BLaER1 (cell line): ENCODE results near the gene ZNF584.
"Not testable (repeated sequence)": the region's sequence is repeated elsewhere in the genome, so short reads cannot be mapped to it uniquely, and the experiment has no call there.

Experiments
- H3K27ac ChIP-seq: shearing (Covaris generic); formaldehyde crosslinking; 2 replicates; pipeline ENCODE4 v1.8.1; 2022
- H3K27me3 ChIP-seq: shearing (Covaris generic); formaldehyde crosslinking; 2 replicates; pipeline ENCODE4 v1.8.1; 2022
- H3K36me3 ChIP-seq: shearing (Covaris generic); formaldehyde crosslinking; 2 replicates; pipeline ENCODE4 v1.8.1; 2022
- H3K4me1 ChIP-seq: shearing (Covaris generic); formaldehyde crosslinking; 2 replicates; pipeline ENCODE4 v1.8.1; 2022
- H3K4me2 ChIP-seq: shearing (Covaris generic); formaldehyde crosslinking; 2 replicates; pipeline ENCODE4 v1.8.1; 2022
- H3K4me3 ChIP-seq: shearing (Covaris generic); formaldehyde crosslinking; 2 replicates; pipeline ENCODE4 v1.8.1; 2022
- H3K9ac ChIP-seq: shearing (Covaris generic); formaldehyde crosslinking; 2 replicates; pipeline ENCODE4 v1.8.1; 2022
- H3K9me3 ChIP-seq: shearing (Covaris generic); formaldehyde crosslinking; 2 replicates; pipeline ENCODE4 v1.8.1; 2022
- H4K20me1 ChIP-seq: shearing (Covaris generic); formaldehyde crosslinking; 2 replicates; pipeline ENCODE4 v1.8.1; 2022
- Cebpa-rat ChIP-seq: shearing (Covaris generic); IDR thresholded peaks from 2 replicates; pipeline ENCODE4 v1.8.1; 2022

ZNF584 gene

DNA sequence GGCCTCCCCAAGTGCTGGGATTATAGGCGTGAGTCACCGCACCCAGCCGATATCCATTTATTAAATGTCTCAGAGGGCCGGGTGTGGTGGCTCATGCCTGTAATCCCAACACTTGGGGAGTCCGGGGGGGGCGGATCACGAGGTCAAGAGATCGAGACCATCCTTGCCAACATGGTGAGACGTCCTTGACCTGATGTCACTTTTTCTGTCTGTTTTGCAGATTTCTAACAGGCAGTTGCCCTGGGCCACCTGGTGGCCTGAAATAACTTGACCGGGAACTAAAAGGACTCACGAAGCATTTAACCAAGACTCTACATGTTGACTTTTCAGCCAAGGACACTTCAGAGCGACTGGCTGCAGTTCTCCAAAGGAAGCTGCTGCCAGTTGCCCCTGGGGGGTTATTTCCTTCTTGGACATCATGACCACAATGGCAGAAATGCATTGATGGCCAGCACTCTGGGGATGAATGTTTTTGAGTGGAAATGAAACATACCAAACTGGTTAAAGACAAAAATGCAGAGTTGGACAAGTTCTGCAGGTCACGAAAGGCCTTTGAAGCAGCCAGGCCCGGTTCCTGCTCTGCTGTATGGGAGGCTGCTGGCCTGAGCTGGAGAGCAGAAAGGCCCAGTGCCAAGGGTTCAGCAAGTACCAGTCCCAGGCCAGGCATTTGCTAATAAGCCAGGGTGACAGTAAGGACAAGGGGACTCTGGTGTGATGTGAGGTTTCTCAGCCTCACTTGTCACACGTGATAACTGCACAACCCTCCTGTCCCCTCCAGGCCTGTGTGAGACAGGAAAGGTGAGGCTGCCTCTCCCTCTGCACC is 35.9 kb upstream of the ZNF584 start:
- Histone ChIP-seq H3K36me3 (peaks cover 22% of the 10 kb centered on the region), H4K20me1 (no peaks in the 10 kb centered on the region), H3K27ac (0 out of 2 replicates have a peak overlapping the region, but pooled peaks have one; percentile 11), H3K27me3 (no peaks in the 10 kb centered on the region), H3K9me3 (no peaks in the 10 kb centered on the region), H3K4me1 (peaks cover 10% of the 10 kb centered on the region), H3K9ac (peak overlapping the region; percentile 63), H3K4me2 (peak overlapping the region; percentile 7; the same call in 1 of the 2 replicates), H3K4me3 (no peak overlapping the region)
- no peak for TF ChIP-seq Cebpa-rat

DNA sequence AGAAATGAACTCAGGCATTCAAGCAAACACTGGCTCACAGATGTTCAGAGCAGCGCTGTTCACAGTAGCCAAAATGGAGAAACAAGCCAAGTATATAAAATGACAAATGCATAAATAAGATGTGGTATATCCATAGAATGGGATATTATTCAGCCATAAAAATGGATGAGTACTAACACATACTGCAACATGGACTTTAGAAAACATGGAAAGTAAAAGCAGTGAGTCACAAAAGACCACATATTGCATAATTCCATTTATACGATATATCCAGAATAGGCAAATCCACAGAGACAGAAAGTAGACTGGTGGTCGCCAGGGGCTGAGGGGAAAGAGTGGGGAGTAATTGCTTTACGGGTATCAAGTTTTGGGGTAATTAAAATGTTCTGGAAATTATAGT is 34.2 kb upstream of the ZNF584 start:
- Histone ChIP-seq H3K27me3 (no peaks in the 10 kb centered on the region), H4K20me1 (no peaks in the 10 kb centered on the region), H3K4me2 (no peak overlapping the region), H3K27ac (no peak overlapping the region), H3K9me3 (no peaks in the 10 kb centered on the region), H3K4me3 (no peak overlapping the region), H3K9ac (no peak overlapping the region), H3K4me1 (peaks cover 18% of the 10 kb centered on the region), H3K36me3 (peaks cover 5% of the 10 kb centered on the region)
- TF ChIP-seq Cebpa-rat, result no peak

DNA sequence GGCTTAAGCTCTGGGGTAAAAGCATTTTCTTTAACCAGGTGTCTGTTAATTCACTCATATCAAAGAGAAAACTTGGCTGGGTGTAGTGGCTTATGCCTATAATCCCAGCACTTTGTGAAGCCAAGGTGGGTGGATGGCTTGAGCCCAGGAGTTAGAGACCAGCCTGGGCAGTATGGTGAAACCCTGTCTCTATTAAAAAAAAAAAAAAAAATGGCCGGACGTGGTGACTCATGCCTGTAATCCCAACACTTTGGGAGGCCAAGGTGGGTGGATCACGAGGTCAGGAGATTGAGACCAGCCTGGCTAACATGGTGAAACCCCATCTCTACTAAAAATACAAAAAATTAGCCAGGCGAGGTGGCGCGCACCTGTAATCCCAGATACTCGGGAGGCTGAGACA is 31.7 kb upstream of the ZNF584 start:
- H3K9me3 ChIP-seq, H3K9ac ChIP-seq, H3K27me3 ChIP-seq, H4K20me1 ChIP-seq, H3K27ac ChIP-seq, H3K4me2 ChIP-seq, H3K4me3 ChIP-seq, H3K36me3 ChIP-seq: not testable (repeated sequence)
- H3K4me1 ChIP-seq, result peaks cover 34% of the 10 kb centered on the region

DNA sequence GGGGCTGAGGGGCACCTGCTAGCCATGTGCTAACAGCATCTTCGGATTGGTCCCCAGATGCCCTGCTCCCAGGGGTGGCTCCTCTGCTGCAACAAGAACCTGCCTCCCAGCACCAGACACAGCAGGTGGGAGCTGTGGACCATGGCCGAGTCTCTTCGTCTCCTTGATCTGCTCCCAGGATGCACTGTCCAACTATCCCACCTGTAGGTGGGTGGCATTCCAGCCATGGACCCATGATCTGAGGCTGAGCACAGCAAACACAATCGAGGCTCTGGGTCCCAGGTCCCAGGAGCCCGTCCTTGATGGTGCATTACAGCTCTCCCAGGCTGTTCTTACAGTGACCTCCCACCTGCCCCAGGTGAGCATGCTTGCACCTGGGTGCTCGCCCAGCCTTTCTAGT is 29.2 kb upstream of the ZNF584 start:
- no peaks in the 10 kb centered on the region for H4K20me1 ChIP-seq
- peak overlapping the region; percentile 89; the same call in 1 of the 2 replicates for H3K9ac ChIP-seq
- no peaks in the 10 kb centered on the region for H3K36me3 ChIP-seq
- H3K9me3 ChIP-seq, result no peaks in the 10 kb centered on the region
- no peaks in the 10 kb centered on the region for H3K27me3 ChIP-seq
- H3K4me1 ChIP-seq, result peaks cover 46% of the 10 kb centered on the region
- no peak for TF ChIP-seq Cebpa-rat
- H3K4me3 ChIP-seq, result peak overlapping the region; percentile 81
- H3K27ac ChIP-seq, result peak overlapping the region; percentile 8; the same call in 1 of the 2 replicates
- H3K4me2 ChIP-seq, result peak overlapping the region; percentile 99

DNA sequence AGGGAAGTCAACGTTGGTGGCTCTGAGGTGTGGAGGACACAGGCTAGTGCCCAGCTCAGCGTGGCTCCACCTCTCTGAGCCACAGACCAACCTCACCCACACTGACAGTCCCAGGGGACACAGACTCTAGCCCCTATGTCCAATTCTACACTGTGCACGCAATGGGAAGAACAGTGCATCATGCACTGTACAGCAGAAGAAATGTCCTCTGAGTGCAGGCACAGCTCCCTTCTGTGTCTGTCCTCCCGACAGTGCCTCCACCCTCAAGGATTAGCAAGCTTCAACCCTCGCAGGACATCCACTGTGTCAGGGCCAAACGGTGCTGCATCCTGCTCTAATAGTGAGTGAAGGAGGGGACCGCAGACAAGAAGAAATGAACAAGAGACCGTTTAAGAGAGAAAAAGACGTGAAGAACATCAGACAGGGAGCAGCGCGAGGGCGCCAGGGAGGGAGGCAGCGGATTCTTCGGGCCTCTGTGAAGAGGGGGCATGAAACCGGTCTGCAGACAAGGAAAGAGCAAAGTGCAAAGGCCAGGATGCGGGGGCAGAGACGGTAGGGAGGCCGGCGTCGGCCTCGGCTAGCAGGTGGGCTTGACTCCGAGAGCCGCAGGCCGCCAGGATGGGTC is 28.3 kb upstream of the ZNF584 start:
- no peaks in the 10 kb centered on the region for H4K20me1 ChIP-seq
- no peak for TF ChIP-seq Cebpa-rat
- no peaks in the 10 kb centered on the region for H3K27me3 ChIP-seq
- H3K9ac ChIP-seq, result peak overlapping the region; percentile 89
- peaks cover 47% of the 10 kb centered on the region for H3K4me1 ChIP-seq
- no peaks in the 10 kb centered on the region for H3K9me3 ChIP-seq
- peak overlapping the region; percentile 94 for H3K27ac ChIP-seq
- peak overlapping the region; percentile 81 for H3K4me3 ChIP-seq
- H3K36me3 ChIP-seq, result no peaks in the 10 kb centered on the region
- H3K4me2 ChIP-seq, result peak overlapping the region; percentile 99

DNA sequence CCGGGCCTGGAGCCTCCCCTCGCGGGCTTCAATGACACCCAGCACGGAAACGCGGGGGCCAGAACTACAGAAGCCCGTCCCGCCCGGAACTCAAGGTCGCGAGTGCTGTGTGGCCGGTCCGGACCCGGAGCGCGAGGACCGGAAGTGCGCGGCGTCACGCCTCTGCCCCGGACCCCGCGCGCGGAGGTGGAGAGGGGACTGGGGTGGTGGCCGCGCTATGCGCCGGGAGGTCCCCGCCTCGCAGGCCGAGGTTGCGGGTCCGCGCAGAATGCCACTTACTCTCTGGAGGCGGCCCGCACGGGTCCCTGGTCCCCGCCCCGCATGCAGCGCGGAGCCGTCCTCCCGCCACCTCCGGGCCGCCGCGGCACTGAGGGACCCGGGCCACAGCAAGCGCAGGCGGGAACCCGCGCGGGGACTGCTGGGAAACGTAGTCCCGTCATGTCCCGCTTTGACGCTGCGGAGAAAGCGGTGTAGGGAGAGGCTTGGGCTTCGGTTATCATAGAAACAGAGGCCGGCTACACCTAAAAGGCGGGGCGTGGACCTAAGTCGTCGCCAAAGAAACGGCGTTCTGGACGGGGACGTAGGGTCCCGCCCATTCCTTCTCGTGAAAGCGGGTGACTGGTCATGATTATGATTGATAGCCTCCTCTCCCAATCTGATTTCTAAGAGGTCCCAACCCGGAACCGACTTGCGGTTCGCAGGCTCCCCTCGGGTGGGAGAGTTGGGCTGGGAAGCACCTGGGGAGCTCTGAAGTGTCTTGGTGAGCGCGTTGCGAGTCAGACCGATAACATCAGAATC is 27.6 kb upstream of the ZNF584 start, which contains the start of gene ZNF837:
ZNF837 (minus strand) TSS at position 369 of the 798 bp plus-strand sequence. CDS start 11,698 bp downstream, outside the sequence.
- peak within 1 kb of the TSS; percentile 99 for H3K4me2 ChIP-seq
- no peaks in the 10 kb centered on the region for H3K36me3 ChIP-seq
- no peaks in the 10 kb centered on the region for H3K9me3 ChIP-seq
- peak within 1 kb of the TSS; percentile 94 for H3K27ac ChIP-seq
- H3K9ac ChIP-seq, result peak within 1 kb of the TSS; percentile 89
- TF ChIP-seq Cebpa-rat, result no peak
- H3K27me3 ChIP-seq, result no peaks in the 10 kb centered on the region
- no peaks in the 10 kb centered on the region for H4K20me1 ChIP-seq
- H3K4me3 ChIP-seq, result peak within 1 kb of the TSS; percentile 81
- peaks cover 54% of the 10 kb centered on the region for H3K4me1 ChIP-seq

DNA sequence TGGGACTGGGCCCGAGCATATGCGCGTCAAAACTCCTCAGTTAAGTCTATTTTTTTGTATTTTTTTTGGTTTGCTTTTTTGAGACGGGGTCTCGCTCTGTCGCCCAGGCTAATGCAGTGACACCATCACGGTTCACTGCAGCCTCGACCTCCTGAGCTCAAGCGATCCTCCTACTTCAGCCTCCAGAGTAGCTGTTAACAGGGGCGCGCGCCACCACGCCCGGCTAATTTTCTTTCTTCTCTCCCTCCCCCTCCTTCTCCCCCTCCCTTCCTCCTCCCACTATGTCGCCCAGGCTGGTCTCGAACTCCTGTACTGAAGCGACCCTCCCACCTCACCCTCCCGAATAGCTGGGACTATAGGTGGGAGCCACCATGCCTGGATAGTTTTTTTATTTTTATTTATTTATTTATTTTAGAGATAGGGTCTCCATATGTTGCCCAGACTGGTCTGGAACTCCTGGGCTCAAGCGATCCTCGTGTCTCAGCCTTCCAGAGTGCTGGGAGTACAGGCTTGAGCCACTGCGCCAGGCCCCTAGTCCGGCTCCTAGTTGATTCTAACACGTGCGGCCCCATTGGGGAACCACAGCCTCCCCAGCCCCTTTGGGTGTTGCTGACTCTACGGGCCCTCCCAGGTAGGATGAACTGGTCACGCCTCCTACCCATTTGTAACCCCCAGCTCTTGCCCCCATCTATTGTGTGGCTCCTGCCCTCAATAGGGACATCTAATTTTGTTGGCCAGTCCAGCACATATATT is 26.8 kb upstream of the ZNF584 start:
- H3K9me3 ChIP-seq, result no peaks in the 10 kb centered on the region
- peak overlapping the region; percentile 79 for H3K9ac ChIP-seq
- no peak for TF ChIP-seq Cebpa-rat
- peak overlapping the region; percentile 97 for H3K4me2 ChIP-seq
- peaks cover 62% of the 10 kb centered on the region for H3K4me1 ChIP-seq
- peak overlapping the region; percentile 81 for H3K4me3 ChIP-seq
- H3K36me3 ChIP-seq, result no peaks in the 10 kb centered on the region
- no peaks in the 10 kb centered on the region for H4K20me1 ChIP-seq
- H3K27ac ChIP-seq, result peak overlapping the region; percentile 94
- H3K27me3 ChIP-seq, result no peaks in the 10 kb centered on the region

DNA sequence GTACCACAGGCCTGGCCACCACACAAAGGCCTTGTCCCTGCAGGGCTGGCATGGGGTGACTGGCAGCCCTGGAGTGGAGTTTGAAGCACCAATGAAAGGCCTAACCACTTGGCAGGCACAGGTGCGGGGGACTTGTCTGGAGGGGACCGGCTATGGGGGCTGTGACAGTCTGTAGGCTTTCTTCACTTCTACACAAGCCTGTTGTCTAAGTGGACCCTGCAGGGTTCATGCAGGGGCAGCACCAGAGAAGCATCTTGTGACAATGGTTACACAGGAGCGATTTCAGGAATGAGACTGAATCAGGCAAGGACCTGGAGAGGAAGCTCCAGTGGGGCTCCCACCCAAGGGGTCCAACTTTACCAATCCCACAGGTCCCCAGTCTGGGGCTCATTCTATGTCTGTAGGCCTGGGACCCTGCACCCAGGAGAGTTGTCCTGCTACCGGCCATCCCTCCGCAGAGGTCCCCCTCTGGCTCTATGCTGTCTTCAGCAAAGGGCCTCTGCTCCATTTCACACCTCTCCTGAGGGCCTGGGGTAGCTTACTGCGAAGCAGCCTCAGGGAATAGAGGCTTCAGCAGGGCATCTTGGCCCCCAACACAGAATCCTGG is 25.3 kb upstream of the ZNF584 start:
- Histone ChIP-seq H3K4me2 (peak overlapping the region; percentile 97), H3K9me3 (no peaks in the 10 kb centered on the region), H3K4me3 (peak overlapping the region; percentile 81; the same call in 1 of the 2 replicates), H4K20me1 (peaks cover 10% of the 10 kb centered on the region), H3K4me1 (peaks cover 66% of the 10 kb centered on the region), H3K9ac (peak overlapping the region; percentile 79), H3K27ac (peak overlapping the region; percentile 94), H3K27me3 (no peaks in the 10 kb centered on the region), H3K36me3 (peaks cover 3% of the 10 kb centered on the region)
- no peak for TF ChIP-seq Cebpa-rat
